K562 (cell line): ENCODE data around the gene DSG2. TPM values are rescaled to one million over a fixed set of nuclear protein-coding genes. Genes with fewer than 3 reads are reported as not detected.

ENCODE experiments used
- ATAC-seq: fragments of 200-7000 bp; cut with Tn5 transposase; 3 replicates; pipeline ENCODE4 v1.9.1; 2020; ENCODE audit warnings: moderate library complexity
- BruUV-seq: library from RNA; stranded (reverse); fragments of 400-500 nt; replicated peaks from 2 replicates; lab custom pipeline; 2021; lab: Mats Ljungman, UMichigan
- CTCF ChIA-PET: fragments of 300-600 bp; formaldehyde crosslinking; extraction: SDS; loops from one replicate; lab custom pipeline; 2021; ENCODE audit warnings: low intra/inter-chr PET ratio; lab: Yijun Ruan, JAX
- POLR2A ChIA-PET: fragments of 300-600, 350-650 bp; sonication (Branson Sonifier 250); formaldehyde crosslinking; extraction: SDS; loops from one replicate; lab custom pipeline; 2021; ENCODE audit warnings: antibody characterized with exemption, inconsistent platforms; lab: Yijun Ruan, JAX
- DNase-seq, 4 experiments: peaks; one replicate each; pipeline versions ENCODE4 v3.0.0 to v3.0.0-alpha.2; 2011 to 2018; ENCODE audit warnings: low spot score in 3 of 4, mixed read lengths in 3 of 4; ENCODE audit errors: extremely low read depth in 1 of 4
- FAIRE-seq: peaks from 2 replicates; lab custom pipeline; 2011; peaks lifted over from hg19 to GRCh38; lab: Jason Lieb, UNC
- H2AFZ ChIP-seq: 2 replicates; pipeline ENCODE4 v1.6.0; 2011; ENCODE audit warnings: low read depth, low read length, control low read depth, inconsistent platforms
- H3K27ac ChIP-seq: fragments of 200-600 bp; 3 replicates; pipeline ENCODE4 v1.8.0; 2011; ENCODE audit warnings: low read depth, mild to moderate bottlenecking, control low read depth, inconsistent platforms, low read length, moderate library complexity, mixed read lengths; ENCODE audit errors: extremely low read depth
- H3K27me3 ChIP-seq, 2 experiments: fragments of 300-600 bp in 1 of 2; 2 replicates in 1 of 2; 3 replicates in 1 of 2; pipeline versions ENCODE4 v1.6.0 to v1.8.0; 2011; ENCODE audit warnings: inconsistent platforms in 2 of 2, low read length in 2 of 2, mild to moderate bottlenecking in 1 of 2, mixed read lengths in 1 of 2, moderate library complexity in 1 of 2; ENCODE audit not compliant: control insufficient read depth in 2 of 2, insufficient read depth in 2 of 2
- H3K36me3 ChIP-seq: fragments of 300-600 bp; 3 replicates; pipeline ENCODE4 v1.8.0; 2011; ENCODE audit warnings: mild to moderate bottlenecking, low read length, inconsistent platforms; ENCODE audit not compliant: control insufficient read depth, insufficient read depth
- H3K4me1 ChIP-seq, 2 experiments: fragments of 200-600 bp in 1 of 2; replicated peaks in 1 of 2; 2 replicates in 1 of 2; 3 replicates in 1 of 2; pipeline versions ENCODE4 v1.5.1 to v1.8.0; 2011; ENCODE audit warnings: inconsistent platforms in 2 of 2, low read length in 2 of 2, mild to moderate bottlenecking in 1 of 2, mixed read lengths in 1 of 2, moderate library complexity in 1 of 2; ENCODE audit not compliant: control insufficient read depth in 2 of 2, insufficient read depth in 2 of 2
- H3K4me2 ChIP-seq: 2 replicates; pipeline ENCODE4 v1.6.1; 2011; ENCODE audit warnings: low read length, control low read depth, inconsistent platforms, mixed read lengths; ENCODE audit not compliant: insufficient read depth
- H3K4me3 ChIP-seq: fragments of 200-600 bp; sonication (generic), shearing (Covaris generic); 2 replicates; pipeline ENCODE4 v1.5.1; 2016; ENCODE audit warnings: control low read depth, inconsistent platforms
- H3K79me2 ChIP-seq: fragments of 200-600 bp; 3 replicates; pipeline ENCODE4 v1.8.0; 2011; ENCODE audit warnings: low read length, inconsistent platforms; ENCODE audit not compliant: control insufficient read depth, insufficient read depth
- H3K9ac ChIP-seq, 2 experiments: 2 replicates each; pipeline versions ENCODE4 v1.6.0 to v1.6.1; 2011; ENCODE audit warnings: low read depth in 2 of 2, low read length in 2 of 2, control low read depth in 1 of 2, inconsistent platforms in 1 of 2, mild to moderate bottlenecking in 1 of 2, mixed read lengths in 1 of 2; ENCODE audit not compliant: insufficient read depth in 1 of 2
- H3K9me1 ChIP-seq: one replicate; pipeline ENCODE4 v1.6.0; 2011; ENCODE audit warnings: inconsistent platforms, mild to moderate bottlenecking, low read length, moderate library complexity; ENCODE audit not compliant: control insufficient read depth, insufficient read depth
- H3K9me3 ChIP-seq: replicated peaks from 2 replicates; pipeline ENCODE4 v1.5.1; 2011; ENCODE audit warnings: low read depth, low read length, inconsistent platforms; ENCODE audit not compliant: control insufficient read depth, insufficient read depth
- H4K20me1 ChIP-seq: replicated peaks from 2 replicates; pipeline ENCODE4 v1.6.1; 2011; ENCODE audit warnings: low read length, inconsistent platforms, mixed read lengths; ENCODE audit not compliant: control insufficient read depth, insufficient read depth
- ARHGAP35 ChIP-seq: fragments of 450-650 bp; IDR thresholded peaks from 2 replicates; pipeline ENCODE4 v1.6.1; 2018; ENCODE audit not compliant: partially characterized antibody
- BCOR ChIP-seq: fragments of 450-650 bp; IDR thresholded peaks from 2 replicates; pipeline ENCODE4 v1.6.1; 2016
- E2F6 ChIP-seq, 2 experiments: IDR thresholded peaks; 2 replicates each; pipeline ENCODE4 v1.6.1; 2011; ENCODE audit warnings: borderline replicate concordance in 1 of 2, control low read depth in 1 of 2, low read depth in 1 of 2, low read length in 1 of 2, mild to moderate bottlenecking in 1 of 2, mixed read lengths in 1 of 2, moderate library complexity in 1 of 2; ENCODE audit not compliant: insufficient read depth in 1 of 2, insufficient read length in 1 of 2, poor library complexity in 1 of 2, severe bottlenecking in 1 of 2; ENCODE audit errors: extremely low read depth in 1 of 2
- HNRNPUL1 ChIP-seq: fragments of 200-400 bp; formaldehyde crosslinking; IDR thresholded peaks from 2 replicates; pipeline ENCODE4 v1.6.1; 2017; ENCODE audit warnings: low read length
- ILK ChIP-seq: fragments of 450-650 bp; IDR thresholded peaks from 2 replicates; pipeline ENCODE4 v1.6.1; 2016; ENCODE audit warnings: missing genetic modification characterization, low read depth, mild to moderate bottlenecking, missing compliant biosample characterization, moderate library complexity, borderline replicate concordance
- KDM2B ChIP-seq: fragments of 250-450 bp; sonication (Bioruptor Pico); IDR thresholded peaks from 2 replicates; pipeline ENCODE4 v1.8.0; 2021; ENCODE audit warnings: mild to moderate bottlenecking, moderate library complexity
- MXI1 ChIP-seq: IDR thresholded peaks from 2 replicates; pipeline ENCODE4 v1.6.1; 2011; ENCODE audit warnings: low read depth, mild to moderate bottlenecking, improper control_type of control experiment, low read length
- NR2C2 ChIP-seq, 2 experiments: fragments of 200-800 bp in 1 of 2; sonication (Bioruptor generic) in 1 of 2; sonication (generic) in 1 of 2; formaldehyde crosslinking in 1 of 2; IDR thresholded peaks; 2 replicates each; pipeline versions ENCODE4 v1.6.1 to v1.8.0; 2016 to 2022; ENCODE audit warnings: mild to moderate bottlenecking in 1 of 2, missing compliant biosample characterization in 1 of 2, missing genetic modification characterization in 1 of 2, missing genetic modification reagents in 1 of 2
- POLR2G ChIP-seq: fragments of 200-400 bp; formaldehyde crosslinking; IDR thresholded peaks from 2 replicates; pipeline ENCODE4 v1.6.1; 2017; ENCODE audit warnings: low read depth, mild to moderate bottlenecking, antibody characterized with exemption, low read length, moderate library complexity
- POLR3A ChIP-seq: IDR thresholded peaks from 2 replicates; pipeline ENCODE4 v1.6.1; 2011; ENCODE audit warnings: borderline replicate concordance, mild to moderate bottlenecking, moderate library complexity; ENCODE audit not compliant: insufficient read length, insufficient read depth; ENCODE audit errors: extremely low read depth
- PREB ChIP-seq: sonication (generic); formaldehyde crosslinking; IDR thresholded peaks from 2 replicates; pipeline ENCODE4 v1.8.1; 2023; ENCODE audit warnings: mild to moderate bottlenecking, missing genetic modification reagents
- RUNX1 ChIP-seq: sonication (generic); IDR thresholded peaks from 2 replicates; pipeline ENCODE4 v1.6.1; 2016; ENCODE audit warnings: antibody characterized with exemption, low read depth
- STAT5B ChIP-seq: fragments of 250-450 bp; sonication (Bioruptor Pico); IDR thresholded peaks from 2 replicates; pipeline ENCODE4 v1.8.0; 2021; ENCODE audit warnings: mild to moderate bottlenecking, inconsistent platforms
- USF1 ChIP-seq: sonication (generic); formaldehyde crosslinking; IDR thresholded peaks from 2 replicates; pipeline ENCODE4 v1.9.0; 2022; ENCODE audit warnings: mild to moderate bottlenecking, missing genetic modification reagents
- XRCC3 ChIP-seq: fragments of 450-650 bp; IDR thresholded peaks from 2 replicates; pipeline ENCODE4 v1.6.1; 2017; ENCODE audit warnings: mild to moderate bottlenecking, moderate library complexity
- ZFP91 ChIP-seq: sonication (generic); formaldehyde crosslinking; IDR thresholded peaks from 2 replicates; pipeline ENCODE4 v1.8.0; 2022; ENCODE audit warnings: mild to moderate bottlenecking, missing genetic modification reagents
- ZNF586 ChIP-seq: fragments of 450-650 bp; formaldehyde crosslinking; conservative IDR thresholded peaks from 2 replicates; pipeline ENCODE4 v1.4.0; 2020; ENCODE audit warnings: mild to moderate bottlenecking, moderate library complexity
- ZNF644 ChIP-seq: fragments of 200-800 bp; sonication (Bioruptor generic); IDR thresholded peaks from 2 replicates; pipeline ENCODE4 v1.6.1; 2016; ENCODE audit warnings: low read depth, missing genetic modification characterization, missing compliant biosample characterization
- WGBS: fragments of 100-300 bp; shearing (Covaris generic); methylation state at CpG from one replicate; pipeline ENCODE4 v1.1.6; 2016; ENCODE audit warnings: low coverage, mixed read lengths; ENCODE audit not compliant: insufficient coverage; ENCODE audit errors: missing lambda C conversion rate; 5-methylcytosine and 5-hydroxymethylcytosine counted together
- in situ Hi-C: fragments of 300-500 bp; cut with MboI; formaldehyde crosslinking; loops from 4 replicates; pipeline ENCODE4 v1.15.0; 2018; ENCODE audit warnings: inconsistent platforms, mixed read lengths
- intact Hi-C: fragments of 100-400 bp; cut with micrococcal nuclease; formaldehyde crosslinking; loops from 2 replicates; pipeline ENCODE4 v1.14.2; 2022
- polyA plus RNA-seq, 8 experiments: library from polyadenylated mRNA; depleted of rRNA in 4 of 8; stranded (reverse) in 5 of 8; unstranded in 3 of 8; fragments of >200 nt; fragmentation: Nextera tagmentation in 2 of 8; fragmentation: Illumina TruSeq in 1 of 8; extraction: Ambion mirVana in 2 of 8; extraction: Trizol in 1 of 8; gene quantifications; 2 replicates each; pipeline versions ENCODE4 v1.2.1 to v1.2.3, GENCODE V29; 2011 to 2014; ENCODE audit warnings: inconsistent platforms in 1 of 8, missing spikeins in 1 of 8
- total RNA-seq, 7 experiments: library from RNA; depleted of rRNA in 6 of 7; stranded (reverse); fragments of >200 nt in 6 of 7; fragmentation: Illumina TruSeq in 2 of 7; extraction: Trizol in 2 of 7; gene quantifications; 2 replicates each; pipeline versions ENCODE4 v1.2.1 to v1.2.3, GENCODE V29; 2011 to 2021; ENCODE audit warnings: low replicate concordance in 1 of 7

The DSG2 gene
- total and polyA plus RNA-seq, 9 of the 15 experiments (the other 6 are each of a cell fraction or from before 2014, with no cell fraction given) = 16.9 to 68.6 (median 41.3) TPM

- Histone ChIP-seq H3K9me3 (no peaks in the 10 kb centered on the region), H3K9me1 (no peaks in the 10 kb centered on the region), H3K9ac (no peak overlapping the region), H3K4me1 (no peaks in the 10 kb centered on the region), H3K27ac (no peak overlapping the region), H3K36me3 (no peaks in the 10 kb centered on the region), H3K4me3 (no peak overlapping the region), H3K4me2 (no peak overlapping the region), H3K79me2 (no peaks in the 10 kb centered on the region), H4K20me1 (no peaks in the 10 kb centered on the region), H3K27me3 (peaks cover 0 to 9% of the 10 kb centered on the region in 2 experiments; a peak in 3 of 5 replicates), H2AFZ (no peak overlapping the region)
- ChIA-PET CTCF (interaction anchor here (0.7 kb wide), 2 partner anchors 56 to 414 kb away, joined by 3 read pairs; no protein-coding TSS in a partner anchor), POLR2A (no interaction called here)
- ATAC-seq = no peak
- intact Hi-C loops = loop anchor here (5.0 kb wide), 1 partner anchor 590 kb away; no protein-coding TSS in a partner anchor
- in situ Hi-C loops = loop anchor here (5.0 kb wide), 1 partner anchor 405 kb away; no protein-coding TSS in a partner anchor
- FAIRE-seq = no peak
- WGBS = 0% methylated on average over 4 of the region's 4 CpGs
- no TSS peak for BruUV-seq
- no peak for DNase-seq
- TF ChIP-seq E2F6 (IDR thresholded peaks at IDR 0.05; ENCODE audit: borderline replicate concordance in 1 of 2, extremely low read depth in 1 of 2, insufficient read depth in 1 of 2, insufficient read length in 1 of 2, low read depth in 1 of 2, low read length in 1 of 2, poor library complexity in 1 of 2, severe bottlenecking in 1 of 2) (no peak), MXI1 (no peak), USF1 (no peak), HNRNPUL1 (no peak), ZFP91 (CRISPR knock-in tag) (no peak), POLR2G (no peak), ZNF644 (no peak), POLR3A (no peak), ZNF586 (CRISPR knock-in tag) (no peak), STAT5B (CRISPR knock-in tag) (no peak), NR2C2 (CRISPR knock-in tag; IDR thresholded peaks at IDR 0.05) (no peak), NR2C2 (tag; IDR thresholded peaks at IDR 0.05) (no peak), ARHGAP35 (no peak), XRCC3 (no peak), ILK (tag) (no peak), BCOR (no peak), PREB (CRISPR knock-in tag) (no peak), RUNX1 (no peak), KDM2B (no peak)
Measured at GRCh38 chr18:31562726-31563125, 64.7 kb downstream of the DSG2 start.
